K562 (cell line): ENCODE measurements around the gene TFPT. TPM values are rescaled to one million over a fixed set of nuclear protein-coding genes. Genes with fewer than 3 reads are reported as not detected.
A peak's percentile ranks its signal among the peaks of the same experiment; 100 is the strongest.

Source experiments
- ETV1 ChIP-seq: fragments of 450-650 bp; conservative IDR thresholded peaks from 2 replicates; pipeline ENCODE4 v1.6.1; 2016; ENCODE audit warnings: missing genetic modification characterization, control low read depth, low read depth, missing compliant biosample characterization
- HNRNPH1 ChIP-seq: fragments of 200-400 bp; formaldehyde crosslinking; optimal IDR thresholded peaks from 2 replicates; pipeline ENCODE3; 2017; ENCODE audit warnings: low read depth, mild to moderate bottlenecking, low read length, moderate library complexity
- PML ChIP-seq: IDR thresholded peaks from 2 replicates; pipeline ENCODE4 v1.6.1; 2012; ENCODE audit warnings: low read length, inconsistent platforms
- polyA plus RNA-seq, 8 experiments: library from polyadenylated mRNA; depleted of rRNA in 4 of 8; stranded (reverse) in 5 of 8; unstranded in 3 of 8; fragments of >200 nt; fragmentation: Nextera tagmentation in 2 of 8; fragmentation: Illumina TruSeq in 1 of 8; extraction: Ambion mirVana in 2 of 8; extraction: Trizol in 1 of 8; gene quantifications; 2 replicates each; pipeline versions ENCODE4 v1.2.1 to v1.2.3, GENCODE V29; 2011 to 2014; ENCODE audit warnings: inconsistent platforms in 1 of 8, missing spikeins in 1 of 8
- total RNA-seq, 7 experiments: library from RNA; depleted of rRNA in 6 of 7; stranded (reverse); fragments of >200 nt in 6 of 7; fragmentation: Illumina TruSeq in 2 of 7; extraction: Trizol in 2 of 7; gene quantifications; 2 replicates each; pipeline versions ENCODE4 v1.2.1 to v1.2.3, GENCODE V29; 2011 to 2021; ENCODE audit warnings: low replicate concordance in 1 of 7
- TF ChIP-seq, protein P1 (sequence below), 2 experiments: fragments of 450-650 bp in 1 of 2; IDR thresholded peaks; 2 replicates each; pipeline ENCODE4 v1.6.1; 2011 to 2017; ENCODE audit warnings: low read depth in 2 of 2, antibody characterized with exemption in 1 of 2, borderline replicate concordance in 1 of 2, low read length in 1 of 2, mild to moderate bottlenecking in 1 of 2, mixed read lengths in 1 of 2; ENCODE audit not compliant: control insufficient read depth in 1 of 2
- TF ChIP-seq, protein P2 (sequence below), 2 experiments: fragments of 250-450 bp in 1 of 2; fragments of 450-650 bp in 1 of 2; sonication (Bioruptor Pico) in 1 of 2; IDR thresholded peaks; 2 replicates each; pipeline versions ENCODE4 v1.6.1 to v1.8.0; 2016 to 2021; ENCODE audit warnings: mild to moderate bottlenecking in 2 of 2, moderate library complexity in 2 of 2, missing compliant biosample characterization in 1 of 2, missing genetic modification characterization in 1 of 2
- TF ChIP-seq, protein P3 (sequence below): sonication (generic); formaldehyde crosslinking; IDR thresholded peaks from 2 replicates; pipeline ENCODE4 v1.4.0; 2020; ENCODE audit warnings: mild to moderate bottlenecking, missing genetic modification reagents

TFPT gene
- total and polyA plus RNA-seq, 9 of the 15 experiments (the other 6 are each of a cell fraction or from before 2014, with no cell fraction given) = 0.72 to 16.4 (median 9.2) TPM

DNA sequence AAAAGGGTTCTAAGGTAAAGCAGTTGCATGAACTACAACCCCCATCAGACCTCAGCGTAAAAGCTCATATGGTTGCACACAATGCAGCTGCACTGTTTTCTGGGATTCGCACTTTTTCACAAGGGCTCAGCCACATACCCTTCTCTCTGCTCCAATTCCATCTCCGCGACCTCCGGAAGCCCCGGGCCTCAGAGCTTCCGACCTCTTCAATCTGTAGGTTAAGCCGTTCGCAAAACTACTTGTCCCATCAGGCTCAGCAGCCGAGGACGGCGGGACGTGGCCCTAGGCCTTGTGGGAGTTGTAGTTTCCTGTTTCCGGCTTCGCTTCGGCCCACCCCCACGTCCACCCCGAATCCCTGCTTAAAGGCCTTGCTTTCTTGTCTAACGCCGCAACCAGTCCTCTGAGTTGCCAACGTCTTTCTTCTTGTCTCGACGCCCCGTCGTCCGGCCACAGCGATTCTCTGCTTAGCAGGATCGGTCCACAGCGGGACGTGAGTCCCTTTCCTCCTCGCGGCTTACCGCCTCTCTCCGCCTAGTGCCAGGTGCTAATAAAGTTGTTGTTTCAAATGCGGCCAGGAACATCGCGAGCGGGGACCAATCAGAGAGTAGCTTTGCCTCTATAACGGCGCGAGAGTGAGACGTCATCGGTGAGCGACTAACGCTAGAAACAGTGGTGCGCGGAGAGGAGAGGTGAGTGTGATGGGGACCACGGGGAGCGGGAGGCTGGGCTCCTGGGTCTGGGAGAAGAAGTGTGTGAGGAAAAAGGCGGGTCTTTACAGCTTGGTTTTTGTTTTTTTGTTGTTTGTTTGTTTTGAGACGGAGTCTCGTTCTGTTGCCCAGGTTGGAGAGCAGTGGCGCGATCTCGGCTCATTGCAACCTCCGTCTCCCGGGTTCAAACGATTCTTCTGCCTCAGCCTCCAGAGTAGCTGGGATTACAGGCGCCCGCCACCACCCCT lies at the start of gene TFPT, which contains the start of gene PRPF31 (continued):
- TF ChIP-seq, protein P1, sequence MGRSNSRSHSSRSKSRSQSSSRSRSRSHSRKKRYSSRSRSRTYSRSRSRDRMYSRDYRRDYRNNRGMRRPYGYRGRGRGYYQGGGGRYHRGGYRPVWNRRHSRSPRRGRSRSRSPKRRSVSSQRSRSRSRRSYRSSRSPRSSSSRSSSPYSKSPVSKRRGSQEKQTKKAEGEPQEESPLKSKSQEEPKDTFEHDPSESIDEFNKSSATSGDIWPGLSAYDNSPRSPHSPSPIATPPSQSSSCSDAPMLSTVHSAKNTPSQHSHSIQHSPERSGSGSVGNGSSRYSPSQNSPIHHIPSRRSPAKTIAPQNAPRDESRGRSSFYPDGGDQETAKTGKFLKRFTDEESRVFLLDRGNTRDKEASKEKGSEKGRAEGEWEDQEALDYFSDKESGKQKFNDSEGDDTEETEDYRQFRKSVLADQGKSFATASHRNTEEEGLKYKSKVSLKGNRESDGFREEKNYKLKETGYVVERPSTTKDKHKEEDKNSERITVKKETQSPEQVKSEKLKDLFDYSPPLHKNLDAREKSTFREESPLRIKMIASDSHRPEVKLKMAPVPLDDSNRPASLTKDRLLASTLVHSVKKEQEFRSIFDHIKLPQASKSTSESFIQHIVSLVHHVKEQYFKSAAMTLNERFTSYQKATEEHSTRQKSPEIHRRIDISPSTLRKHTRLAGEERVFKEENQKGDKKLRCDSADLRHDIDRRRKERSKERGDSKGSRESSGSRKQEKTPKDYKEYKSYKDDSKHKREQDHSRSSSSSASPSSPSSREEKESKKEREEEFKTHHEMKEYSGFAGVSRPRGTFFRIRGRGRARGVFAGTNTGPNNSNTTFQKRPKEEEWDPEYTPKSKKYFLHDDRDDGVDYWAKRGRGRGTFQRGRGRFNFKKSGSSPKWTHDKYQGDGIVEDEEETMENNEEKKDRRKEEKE (IDR thresholded peaks at IDR 0.05; ENCODE audit: borderline replicate concordance in 1 of 2, control insufficient read depth in 1 of 2, low read depth in 2 of 2, low read length in 1 of 2) = no peak
- TF ChIP-seq PML = no peak; the same call in none of the 2 replicates
- TF ChIP-seq, protein P2, sequence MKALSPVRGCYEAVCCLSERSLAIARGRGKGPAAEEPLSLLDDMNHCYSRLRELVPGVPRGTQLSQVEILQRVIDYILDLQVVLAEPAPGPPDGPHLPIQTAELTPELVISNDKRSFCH (CRISPR knock-in tag; IDR thresholded peaks at IDR 0.05) = no peak
- TF ChIP-seq, protein P2 (tag; IDR thresholded peaks at IDR 0.05) = peak; percentile 92; the same call in 1 of the 2 replicates
- TF ChIP-seq, protein P3, sequence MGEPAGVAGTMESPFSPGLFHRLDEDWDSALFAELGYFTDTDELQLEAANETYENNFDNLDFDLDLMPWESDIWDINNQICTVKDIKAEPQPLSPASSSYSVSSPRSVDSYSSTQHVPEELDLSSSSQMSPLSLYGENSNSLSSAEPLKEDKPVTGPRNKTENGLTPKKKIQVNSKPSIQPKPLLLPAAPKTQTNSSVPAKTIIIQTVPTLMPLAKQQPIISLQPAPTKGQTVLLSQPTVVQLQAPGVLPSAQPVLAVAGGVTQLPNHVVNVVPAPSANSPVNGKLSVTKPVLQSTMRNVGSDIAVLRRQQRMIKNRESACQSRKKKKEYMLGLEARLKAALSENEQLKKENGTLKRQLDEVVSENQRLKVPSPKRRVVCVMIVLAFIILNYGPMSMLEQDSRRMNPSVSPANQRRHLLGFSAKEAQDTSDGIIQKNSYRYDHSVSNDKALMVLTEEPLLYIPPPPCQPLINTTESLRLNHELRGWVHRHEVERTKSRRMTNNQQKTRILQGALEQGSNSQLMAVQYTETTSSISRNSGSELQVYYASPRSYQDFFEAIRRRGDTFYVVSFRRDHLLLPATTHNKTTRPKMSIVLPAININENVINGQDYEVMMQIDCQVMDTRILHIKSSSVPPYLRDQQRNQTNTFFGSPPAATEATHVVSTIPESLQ (CRISPR knock-in tag) = 0 out of 2 replicates have a peak, but pooled peaks have one; percentile 62
- peak; percentile 57; the same call in 1 of the 2 replicates for TF ChIP-seq ETV1 (tag)
- TF ChIP-seq HNRNPH1 = no peak
